Esophagus (tissue), 2 donors: ENCODE results near the gene HS1BP3. TPM values are rescaled to one million over a fixed set of nuclear protein-coding genes. Genes with fewer than 3 reads are reported as not detected.
A peak's percentile ranks its signal among the peaks of the same experiment; 100 is the strongest.

Source experiments
- H3K27ac ChIP-seq, 2 donors: one replicate each; pipeline ENCODE4 v1.5.1; 2013; ENCODE audit warnings: low read depth in 2 of 2, mild to moderate bottlenecking in 2 of 2, inconsistent platforms in 1 of 2, low read length in 1 of 2, moderate library complexity in 1 of 2
- H3K27me3 ChIP-seq, 2 donors: one replicate each; pipeline ENCODE4 v1.6.1; 2013; ENCODE audit warnings: low read length in 2 of 2, control low read depth in 1 of 2, mild to moderate bottlenecking in 1 of 2; ENCODE audit not compliant: insufficient read depth in 2 of 2, control insufficient read depth in 1 of 2
- H3K36me3 ChIP-seq, 2 donors: one replicate each; pipeline ENCODE4 v1.6.1; 2013; ENCODE audit warnings: low read length in 1 of 2; ENCODE audit not compliant: control insufficient read depth in 2 of 2, insufficient read depth in 2 of 2
- H3K4me1 ChIP-seq, 2 donors: one replicate each; pipeline ENCODE4 v1.6.1; 2013; ENCODE audit warnings: low read length in 1 of 2; ENCODE audit not compliant: control insufficient read depth in 2 of 2, insufficient read depth in 2 of 2
- H3K4me3 ChIP-seq, 2 donors: one replicate each; pipeline ENCODE4 v1.5.1; 2013; ENCODE audit warnings: low read length in 2 of 2, mild to moderate bottlenecking in 2 of 2, low read depth in 1 of 2, moderate library complexity in 1 of 2
- H3K9me3 ChIP-seq, 2 donors: one replicate each; pipeline ENCODE4 v1.6.1; 2013; ENCODE audit warnings: mild to moderate bottlenecking in 2 of 2, low read depth in 1 of 2, low read length in 1 of 2, moderate library complexity in 1 of 2; ENCODE audit not compliant: control insufficient read depth in 2 of 2, insufficient read depth in 1 of 2
- WGBS, 2 donors: extraction: QIAGEN DNeasy Blood & Tissue Kit; methylation state at CpG; one replicate each; pipeline ENCODE4 v1.1.7; 2013; 5-methylcytosine and 5-hydroxymethylcytosine counted together
- polyA plus RNA-seq, 2 donors: library from polyadenylated mRNA; stranded (reverse); fragments of 200-250 nt; gene quantifications; one replicate each; pipeline ENCODE4 v1.2.3, GENCODE V29; 2013
- donor health status: healthy with polysubstance abuse.
- donor health status: Bipolar disorder and iron deficiency.

HS1BP3 gene
- polyA plus RNA-seq, 2 donors, result 12.2 to 13.4 TPM

GRCh38 chr2:20664431-20665242 is 13.7 kb upstream of the HS1BP3 start:
- Histone ChIP-seq H3K27ac (no peak overlapping the region), H3K4me3 (peak overlapping the region in 1 of 2 donors; percentile 63), H3K9me3 (peaks cover 0 to under 1% of the 10 kb centered on the region in 2 donors), H3K27me3 (peaks cover 0 to 10% of the 10 kb centered on the region in 2 donors), H3K36me3 (no peaks in the 10 kb centered on the region), H3K4me1 (peaks cover 7 to 20% of the 10 kb centered on the region in 2 donors)
- WGBS, 2 donors, result 34 to 44% methylated on average over 17 of the region's 17 CpGs

- H3K27ac ChIP-seq, result peak overlapping the region in 1 of 2 donors; percentile 59
- 67 to 84% methylated on average over 2 of the region's 2 CpGs for whole genome bisulfite sequencing, 2 donors
- H3K4me1 ChIP-seq, result peaks cover 7 to 19% of the 10 kb centered on the region in 2 donors
Observed at GRCh38 chr2:20664071-20664390, 13.1 kb upstream of the HS1BP3 start.

GRCh38 chr2:20663196-20664070 is 12.5 kb upstream of the HS1BP3 start:
- Histone ChIP-seq H3K4me1 (peaks cover 7 to 17% of the 10 kb centered on the region in 2 donors), H3K27me3 (peaks cover 0 to 6% of the 10 kb centered on the region in 2 donors), H3K27ac (peak overlapping the region in 1 of 2 donors; percentile 13), H3K36me3 (no peaks in the 10 kb centered on the region), H3K4me3 (no peak overlapping the region), H3K9me3 (no peaks in the 10 kb centered on the region)
- WGBS, 2 donors, result 35 to 63% methylated on average over 7 of the region's 7 CpGs

More at GRCh38 chr2:20664071-20664390, 13.1 kb upstream of the HS1BP3 start:
- H3K36me3 ChIP-seq, result no peaks in the 10 kb centered on the region
- H3K27me3 ChIP-seq, result peaks cover 0 to 6% of the 10 kb centered on the region in 2 donors
- no peak overlapping the region for H3K4me3 ChIP-seq
- no peaks in the 10 kb centered on the region for H3K9me3 ChIP-seq

GRCh38 chr2:20662308-20662937 is 11.5 kb upstream of the HS1BP3 start:
- peaks cover 7 to 13% of the 10 kb centered on the region in 2 donors for H3K4me1 ChIP-seq

GRCh38 chr2:20661421-20662307 is 10.8 kb upstream of the HS1BP3 start:
- no peaks in the 10 kb centered on the region for H3K9me3 ChIP-seq
- peaks cover 0 to 4% of the 10 kb centered on the region in 2 donors for H3K27me3 ChIP-seq
- H3K36me3 ChIP-seq, result no peaks in the 10 kb centered on the region
- no peak overlapping the region for H3K4me3 ChIP-seq
- H3K27ac ChIP-seq, result peak overlapping the region; percentile 41 to 87
- WGBS, 2 donors, result 32 to 33% methylated on average over 11 of the region's 11 CpGs
- peaks cover 7 to 10% of the 10 kb centered on the region in 2 donors for H3K4me1 ChIP-seq

More at GRCh38 chr2:20662308-20662937, 11.5 kb upstream of the HS1BP3 start:
- Histone ChIP-seq H3K27ac (no peak overlapping the region), H3K9me3 (no peaks in the 10 kb centered on the region), H3K27me3 (peaks cover 0 to 6% of the 10 kb centered on the region in 2 donors), H3K36me3 (no peaks in the 10 kb centered on the region), H3K4me3 (no peak overlapping the region)
- 74 to 77% methylated on average over 5 of the region's 5 CpGs for WGBS, 2 donors

GRCh38 chr2:20660506-20661420 is 9.9 kb upstream of the HS1BP3 start:
- 52 to 56% methylated on average over 8 of the region's 8 CpGs for WGBS, 2 donors
- Histone ChIP-seq H3K36me3 (no peaks in the 10 kb centered on the region), H3K4me1 (peaks cover 7 to 10% of the 10 kb centered on the region in 2 donors), H3K4me3 (no peak overlapping the region), H3K27me3 (peaks cover 0 to 3% of the 10 kb centered on the region in 2 donors), H3K27ac (peak overlapping the region; percentile 53 to 87), H3K9me3 (no peaks in the 10 kb centered on the region)

GRCh38 chr2:20657522-20658235 is 6.8 kb upstream of the HS1BP3 start:
- Histone ChIP-seq H3K9me3 (no peaks in the 10 kb centered on the region), H3K4me1 (peaks cover 0 to 5% of the 10 kb centered on the region in 2 donors), H3K27me3 (no peaks in the 10 kb centered on the region), H3K4me3 (no peak overlapping the region), H3K36me3 (no peaks in the 10 kb centered on the region), H3K27ac (no peak overlapping the region)
- WGBS, 2 donors, result 76 to 82% methylated on average over 4 of the region's 4 CpGs

- H3K4me1 ChIP-seq, result peaks cover 0 to 5% of the 10 kb centered on the region in 2 donors
- no peaks in the 10 kb centered on the region for H3K27me3 ChIP-seq
- no peak overlapping the region for H3K27ac ChIP-seq
- H3K9me3 ChIP-seq, result no peaks in the 10 kb centered on the region
- H3K36me3 ChIP-seq, result no peaks in the 10 kb centered on the region
- no peak overlapping the region for H3K4me3 ChIP-seq
- 82 to 89% methylated on average over 7 of the region's 7 CpGs for WGBS, 2 donors
Observed at GRCh38 chr2:20656561-20656960, 5.7 kb upstream of the HS1BP3 start.
